OCI-M2 (cell line): ENCODE results near the gene MYBPC3.
"Not testable (repeated sequence)": the region's sequence is repeated elsewhere in the genome, so short reads cannot be mapped to it uniquely, and the experiment has no call there.

Source experiments
- DNase-seq: peaks from one replicate; lab custom pipeline; 2025; ENCODE audit not compliant: unreplicated experiment; lab: John Stamatoyannopoulos, UW

The MYBPC3 gene

GRCh38 chr11:47338396-47339241 lies 13.9 kb downstream of the MYBPC3 start:
- DNase-seq, result no peak

- DNase-seq, result no peak
Observed at GRCh38 chr11:47337229-47337924, 15.1 kb downstream of the MYBPC3 start.

- no peak for DNase-seq
Observed at GRCh38 chr11:47336595-47336994, 15.9 kb downstream of the MYBPC3 start.

- no peak for DNase-seq
Observed at GRCh38 chr11:47335733-47336132, 16.8 kb downstream of the MYBPC3 start.

GRCh38 chr11:47334699-47335411 lies 17.6 kb downstream of the MYBPC3 start:
- not testable (repeated sequence) for DNase-seq

GRCh38 chr11:47333886-47334443 lies 18.5 kb downstream of the MYBPC3 start:
- DNase-seq, result no peak

- DNase-seq, result no peak
Observed at GRCh38 chr11:47333526-47333845, 19.0 kb downstream of the MYBPC3 start.

GRCh38 chr11:47332791-47333525 lies 19.5 kb downstream of the MYBPC3 start:
- DNase-seq, result no peak

- no peak for DNase-seq
Observed at GRCh38 chr11:47332303-47332711, 20.2 kb downstream of the MYBPC3 start.

- DNase-seq, result no peak
Observed at GRCh38 chr11:47331454-47332302, 20.8 kb downstream of the MYBPC3 start.

GRCh38 chr11:47329987-47330931 lies 22.2 kb downstream of the MYBPC3 start:
- no peak for DNase-seq

- no peak for DNase-seq
Observed at GRCh38 chr11:47329431-47329986, 23.0 kb downstream of the MYBPC3 start.

- DNase-seq, result no peak
Observed at GRCh38 chr11:47328449-47329390, 23.8 kb downstream of the MYBPC3 start.

GRCh38 chr11:47327949-47328348 lies 24.6 kb downstream of the MYBPC3 start:
- DNase-seq, result no peak

GRCh38 chr11:47327025-47327424 lies 25.5 kb downstream of the MYBPC3 start:
- DNase-seq, result no peak

GRCh38 chr11:47326198-47326597 lies 26.3 kb downstream of the MYBPC3 start:
- no peak for DNase-seq

- no peak for DNase-seq
Observed at GRCh38 chr11:47325271-47326041, 27.0 kb downstream of the MYBPC3 start.
